PC-9 (cell line): ENCODE measurements around the gene ZSCAN1. TPM values are rescaled to one million over a fixed set of nuclear protein-coding genes. Genes with fewer than 3 reads are reported as not detected.

Experiments used
- BruUV-seq: library from RNA; stranded (reverse); fragments of 400-500 nt; replicated peaks from 2 replicates; lab custom pipeline; 2021; lab: Mats Ljungman, UMichigan
- CTCF ChIA-PET: fragments of 300-600 bp; sonication (Branson Sonifier 250); formaldehyde crosslinking; loops from one replicate; lab custom pipeline; 2022; ENCODE audit warnings: antibody characterized with exemption; lab: Charles Lee
- POLR2A ChIA-PET: fragments of 300-600 bp; sonication (Branson Sonifier 250); formaldehyde crosslinking; loops from one replicate; lab custom pipeline; 2022; ENCODE audit warnings: antibody characterized with exemption; ENCODE audit not compliant: unreplicated experiment; lab: Charles Lee
- DNase-seq, 2 experiments: peaks; one replicate each; pipeline versions ENCODE4 v3.0.0 to v3.0.0-alpha.2; 2015 to 2022; ENCODE audit warnings: mixed read lengths in 1 of 2
- H2AFZ ChIP-seq: fragments of 200-600 bp; sonication (generic); 2 replicates; pipeline ENCODE4 v1.8.1; 2017; ENCODE audit warnings: antibody characterized with exemption
- H3F3A ChIP-seq: fragments of 200-600 bp; sonication (generic); 2 replicates; pipeline ENCODE4 v1.8.1; 2017; ENCODE audit warnings: antibody characterized with exemption, mild to moderate bottlenecking, low read depth; ENCODE audit not compliant: insufficient read depth
- H3K27ac ChIP-seq: fragments of 200-600 bp; sonication (generic); 2 replicates; pipeline ENCODE4 v1.6.1; 2016; ENCODE audit warnings: mixed run types
- H3K27me3 ChIP-seq: fragments of 200-600 bp; sonication (generic); 2 replicates; pipeline ENCODE4 v1.6.1; 2016; ENCODE audit warnings: low read depth, mixed run types; ENCODE audit not compliant: insufficient read depth
- H3K36me3 ChIP-seq: fragments of 200-600 bp; sonication (generic); 2 replicates; pipeline ENCODE4 v1.6.1; 2016; ENCODE audit warnings: low read depth, mixed run types
- H3K4me1 ChIP-seq: fragments of 200-600 bp; sonication (generic); replicated peaks from 2 replicates; pipeline ENCODE4 v1.6.1; 2016; ENCODE audit warnings: mixed run types; ENCODE audit not compliant: insufficient read depth
- H3K4me2 ChIP-seq: fragments of 200-600 bp; sonication (generic); 2 replicates; pipeline ENCODE4 v1.6.1; 2017; ENCODE audit warnings: mixed run types
- H3K4me3 ChIP-seq: fragments of 200-600 bp; sonication (generic); 2 replicates; pipeline ENCODE4 v1.6.1; 2016; ENCODE audit warnings: mixed run types
- H3K79me2 ChIP-seq: fragments of 200-600 bp; sonication (generic); 2 replicates; pipeline ENCODE4 v1.6.1; 2017; ENCODE audit warnings: low read depth, mixed run types
- H3K9me2 ChIP-seq: fragments of 200-600 bp; sonication (generic); 2 replicates; pipeline ENCODE4 v1.8.1; 2017; ENCODE audit warnings: mild to moderate bottlenecking; ENCODE audit not compliant: insufficient read depth
- H3K9me3 ChIP-seq: fragments of 200-600 bp; sonication (generic); 2 replicates; pipeline ENCODE4 v1.8.1; 2016; ENCODE audit warnings: low read depth; ENCODE audit not compliant: insufficient read depth
- H4K20me1 ChIP-seq: fragments of 200-600 bp; sonication (generic); 2 replicates; pipeline ENCODE4 v1.8.1; 2017; ENCODE audit not compliant: insufficient read depth
- EZH2 ChIP-seq: fragments of 200-600 bp; sonication (generic); IDR thresholded peaks from 2 replicates; pipeline ENCODE4 v1.8.0; 2017; ENCODE audit warnings: antibody characterized with exemption, low read depth
- intact Hi-C: fragments of 100-400 bp; cut with micrococcal nuclease; formaldehyde crosslinking; loops from one replicate; pipeline ENCODE4 v1.10.0; 2022; ENCODE audit not compliant: unreplicated experiment
- total RNA-seq: library from RNA; stranded (reverse); gene quantifications from 2 replicates; pipeline ENCODE4 v1.2.3, GENCODE V29; 2021
- TF ChIP-seq, protein P1 (sequence below): fragments of 200-600 bp; sonication (generic); conservative IDR thresholded peaks from 2 replicates; pipeline ENCODE4 v1.6.1; 2017; ENCODE audit warnings: mixed run types, antibody characterized with exemption, mild to moderate bottlenecking, moderate library complexity

Gene ZSCAN1
- total RNA-seq, 1 experiment from 2014 or later: not detected

DNA sequence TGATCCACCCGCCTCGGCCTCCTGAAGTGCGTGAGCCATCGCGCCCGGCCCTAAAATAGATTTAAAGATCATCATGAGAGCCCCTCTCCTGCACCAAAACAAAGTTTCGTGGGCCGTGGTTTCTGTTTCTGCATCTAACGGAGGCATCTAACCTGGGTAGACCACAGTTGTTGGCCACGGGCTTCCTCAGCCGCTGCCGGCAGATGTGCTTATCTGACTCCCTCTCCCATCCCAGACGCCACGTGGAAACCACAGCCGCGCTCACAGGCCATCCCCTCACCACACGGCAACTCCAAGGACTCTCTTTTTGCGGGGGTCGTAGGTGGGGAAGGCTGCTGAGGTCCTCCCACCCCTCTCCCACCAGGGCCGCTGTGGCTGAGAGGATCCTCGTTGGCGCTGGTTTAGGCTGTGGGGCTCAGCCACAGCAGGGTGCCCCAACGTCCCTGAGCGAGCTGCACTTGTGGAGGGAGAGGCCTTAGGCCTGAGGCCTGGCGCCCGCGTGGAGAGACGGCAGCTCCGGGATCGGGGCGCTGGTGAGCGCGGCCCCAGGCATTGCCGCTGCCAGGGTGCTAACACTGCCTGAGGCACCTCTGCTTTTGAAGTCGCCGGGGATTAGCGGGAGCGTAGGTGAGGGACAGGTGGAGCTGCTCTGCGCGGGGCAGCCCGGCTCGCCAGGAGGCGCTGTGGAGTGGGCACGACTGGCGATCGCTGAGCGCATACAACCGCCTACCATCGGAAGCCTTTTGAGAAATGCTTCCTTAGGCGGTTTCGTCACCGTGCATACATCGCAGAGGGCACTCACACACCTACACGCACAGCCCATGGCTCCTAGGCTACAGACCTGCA is 8.9 kb downstream of the ZSCAN1 start:
- no peak overlapping the region for H2AFZ ChIP-seq
- BruUV-seq: no TSS peak
- TF ChIP-seq, protein P1, sequence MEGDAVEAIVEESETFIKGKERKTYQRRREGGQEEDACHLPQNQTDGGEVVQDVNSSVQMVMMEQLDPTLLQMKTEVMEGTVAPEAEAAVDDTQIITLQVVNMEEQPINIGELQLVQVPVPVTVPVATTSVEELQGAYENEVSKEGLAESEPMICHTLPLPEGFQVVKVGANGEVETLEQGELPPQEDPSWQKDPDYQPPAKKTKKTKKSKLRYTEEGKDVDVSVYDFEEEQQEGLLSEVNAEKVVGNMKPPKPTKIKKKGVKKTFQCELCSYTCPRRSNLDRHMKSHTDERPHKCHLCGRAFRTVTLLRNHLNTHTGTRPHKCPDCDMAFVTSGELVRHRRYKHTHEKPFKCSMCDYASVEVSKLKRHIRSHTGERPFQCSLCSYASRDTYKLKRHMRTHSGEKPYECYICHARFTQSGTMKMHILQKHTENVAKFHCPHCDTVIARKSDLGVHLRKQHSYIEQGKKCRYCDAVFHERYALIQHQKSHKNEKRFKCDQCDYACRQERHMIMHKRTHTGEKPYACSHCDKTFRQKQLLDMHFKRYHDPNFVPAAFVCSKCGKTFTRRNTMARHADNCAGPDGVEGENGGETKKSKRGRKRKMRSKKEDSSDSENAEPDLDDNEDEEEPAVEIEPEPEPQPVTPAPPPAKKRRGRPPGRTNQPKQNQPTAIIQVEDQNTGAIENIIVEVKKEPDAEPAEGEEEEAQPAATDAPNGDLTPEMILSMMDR: no peak
- TF ChIP-seq EZH2: no peak
- intact Hi-C loops: no loop called here
- no peak overlapping the region for H3K27ac ChIP-seq
- no peaks in the 10 kb centered on the region for H4K20me1 ChIP-seq
- no peaks in the 10 kb centered on the region for H3K79me2 ChIP-seq
- H3K4me3 ChIP-seq: no peak overlapping the region
- no peaks in the 10 kb centered on the region for H3K9me2 ChIP-seq
- no peaks in the 10 kb centered on the region; the same call in 1 of the 2 replicates for H3K9me3 ChIP-seq
- no peaks in the 10 kb centered on the region for H3K36me3 ChIP-seq
- CTCF ChIA-PET: no interaction called here
- H3F3A ChIP-seq: no peaks in the 10 kb centered on the region
- H3K4me1 ChIP-seq: no peaks in the 10 kb centered on the region
- H3K27me3 ChIP-seq: peaks cover 67% of the 10 kb centered on the region
- POLR2A ChIA-PET: no interaction called here
- no peak overlapping the region for H3K4me2 ChIP-seq
- DNase-seq: no peak

DNA sequence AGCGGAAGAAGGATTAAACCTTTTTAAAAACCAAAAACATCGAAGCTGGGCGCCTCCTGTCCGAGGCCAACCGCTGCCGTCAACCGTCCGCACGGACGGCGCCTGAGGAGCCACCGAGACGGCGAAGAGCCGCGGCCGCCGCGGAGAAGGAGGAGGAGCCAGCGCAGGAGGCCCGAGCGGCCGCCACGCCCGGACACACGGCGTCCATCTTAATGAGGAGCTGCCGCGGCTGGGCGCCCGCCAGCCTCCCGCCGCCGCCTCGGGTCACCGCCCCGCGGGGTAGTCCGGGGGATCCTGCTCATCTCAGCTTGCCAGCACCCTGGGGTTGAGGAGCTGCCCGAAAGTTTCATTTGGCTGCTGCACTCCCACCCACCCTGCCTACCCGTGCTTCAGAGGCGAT is 10.6 kb downstream of the ZSCAN1 start:
- BruUV-seq: no TSS peak
- no peaks in the 10 kb centered on the region for H3K36me3 ChIP-seq
- no peaks in the 10 kb centered on the region for H3K79me2 ChIP-seq
- ChIA-PET CTCF (no interaction called here), POLR2A (interaction anchor here (0.5 kb wide), 1 partner anchor 544 kb away, joined by 3 read pairs; the partner anchor contains the start of gene ZNF773)
- H3K9me3 ChIP-seq: no peaks in the 10 kb centered on the region; the same call in 1 of the 2 replicates
- no peak overlapping the region for H2AFZ ChIP-seq
- H3K27ac ChIP-seq: no peak overlapping the region
- TF ChIP-seq EZH2: no peak
- TF ChIP-seq, protein P1: no peak
- no peaks in the 10 kb centered on the region for H3K4me1 ChIP-seq
- peaks cover 68% of the 10 kb centered on the region for H3K27me3 ChIP-seq
- intact Hi-C loops: no loop called here
- H3K4me3 ChIP-seq: no peak overlapping the region
- no peaks in the 10 kb centered on the region for H3F3A ChIP-seq
- DNase-seq: no peak
- no peaks in the 10 kb centered on the region for H3K9me2 ChIP-seq
- no peaks in the 10 kb centered on the region for H4K20me1 ChIP-seq
- H3K4me2 ChIP-seq: no peak overlapping the region

DNA sequence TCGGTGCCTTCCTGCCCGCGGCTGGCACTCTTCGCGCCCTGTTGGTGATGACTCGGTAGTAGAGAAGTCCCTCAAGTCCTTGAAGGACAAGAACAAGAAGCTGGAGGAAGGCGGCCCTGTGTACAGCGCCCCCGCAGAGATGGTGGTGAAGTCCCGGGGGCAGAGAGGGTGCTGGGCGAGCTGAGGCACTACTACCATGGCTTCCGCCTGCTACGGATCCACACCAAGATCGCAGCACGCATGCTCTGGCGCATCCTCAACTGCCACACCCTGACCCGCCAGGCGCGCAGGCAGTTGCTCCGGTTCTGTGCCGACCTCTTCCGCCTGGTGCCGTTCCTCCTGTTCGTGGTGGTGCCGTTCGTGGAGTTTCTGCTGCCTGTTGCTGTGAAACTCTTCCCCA is 11.1 kb downstream of the ZSCAN1 start:
- CTCF ChIA-PET: no interaction called here

More for the DNA sequence above, 11.1 kb downstream of the ZSCAN1 start:
- no peaks in the 10 kb centered on the region for H4K20me1 ChIP-seq
- POLR2A ChIA-PET: interaction anchor here (0.5 kb wide), 1 partner anchor 545 kb away, joined by 3 read pairs; the partner anchor contains the start of gene ZNF773
- H3K27ac ChIP-seq: no peak overlapping the region
- H3K36me3 ChIP-seq: no peaks in the 10 kb centered on the region
- H3K27me3 ChIP-seq: peaks cover 70% of the 10 kb centered on the region
- intact Hi-C loops: no loop called here
- no peak overlapping the region for H3K4me3 ChIP-seq
- H3F3A ChIP-seq: no peaks in the 10 kb centered on the region
- no peaks in the 10 kb centered on the region for H3K4me1 ChIP-seq
- TF ChIP-seq, protein P1: no peak
- no peak for TF ChIP-seq EZH2
- no TSS peak for BruUV-seq
- H3K9me2 ChIP-seq: no peaks in the 10 kb centered on the region
- no peak for DNase-seq
- H3K9me3 ChIP-seq: no peaks in the 10 kb centered on the region; the same call in 1 of the 2 replicates
- no peak overlapping the region for H2AFZ ChIP-seq
- H3K4me2 ChIP-seq: no peak overlapping the region
- H3K79me2 ChIP-seq: no peaks in the 10 kb centered on the region
